Cardiac septum (tissue), 1 donor: ENCODE results near the gene ST3GAL5. TPM values are rescaled to one million over a fixed set of nuclear protein-coding genes. Genes with fewer than 3 reads are reported as not detected.
A peak's percentile ranks its signal among the peaks of the same experiment; 100 is the strongest.

Experiments used
- DNase-seq: peaks from one replicate; pipeline ENCODE4 v3.0.0-alpha.2; 2020; ENCODE audit warnings: low spot score
- intact Hi-C: fragments of 100-400 bp; cut with DNase I; formaldehyde crosslinking; loops from one replicate; pipeline ENCODE4 v1.14.0; 2022
- total RNA-seq: library from RNA; stranded (reverse); fragmentation: NEBNext Ultra II Directional; extraction: Animal tissue kit (Norgen Biotek cat#: 25700); gene quantifications from one replicate; pipeline ENCODE4 v1.2.1, GENCODE V29; 2021
- donor health status: DM: no; HTN: no; CAD: no.

Gene ST3GAL5
- total RNA-seq, 1 donor from 2014 or later = 3.8 TPM

- intact Hi-C loops = no loop called here
- no peak for DNase-seq
Measured at GRCh38 chr2:85819811-85820510, 68.8 kb downstream of the ST3GAL5 start.

DNA sequence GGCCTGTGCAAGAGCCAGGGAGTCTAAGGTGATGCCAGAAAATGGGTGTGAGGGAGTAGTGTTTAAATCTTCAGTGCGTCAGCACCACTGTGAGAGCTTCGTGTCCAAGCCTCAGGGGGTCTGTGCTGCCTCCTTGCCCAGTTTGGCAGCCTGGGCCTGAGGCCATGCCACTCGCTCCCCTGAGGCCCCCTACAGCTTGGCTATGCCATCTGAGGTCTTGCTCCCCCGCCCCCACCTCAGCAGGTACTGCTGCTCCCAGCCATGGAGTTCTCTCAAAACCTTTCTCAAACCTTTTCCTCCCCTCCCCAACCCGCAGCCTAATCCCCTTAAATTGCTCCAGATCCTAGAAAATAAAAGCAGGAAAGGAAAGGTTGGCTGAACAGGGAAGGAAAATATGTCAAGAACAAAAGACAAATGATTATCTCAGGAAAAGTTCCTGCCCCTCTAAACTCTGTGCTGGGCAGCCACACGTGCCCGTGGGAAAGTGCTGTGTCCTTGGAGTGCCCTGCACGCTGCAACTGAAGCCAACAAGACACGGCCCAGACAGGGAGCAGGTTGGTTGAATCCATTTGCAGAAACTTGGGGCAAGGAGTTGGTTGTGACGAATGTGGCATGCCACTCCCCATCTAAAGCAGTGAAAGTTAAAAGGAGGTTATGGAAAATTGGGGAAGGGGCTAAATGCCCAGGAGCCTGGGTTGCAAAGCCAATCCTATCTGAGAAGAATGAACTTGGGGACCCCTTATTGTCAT, 73.8 kb downstream of the ST3GAL5 start:
- intact Hi-C loops = loop anchor here (1.0 to 2.0 kb wide), 3 partner anchors 64 to 178 kb away; no protein-coding TSS in a partner anchor
- DNase-seq = no peak

DNA sequence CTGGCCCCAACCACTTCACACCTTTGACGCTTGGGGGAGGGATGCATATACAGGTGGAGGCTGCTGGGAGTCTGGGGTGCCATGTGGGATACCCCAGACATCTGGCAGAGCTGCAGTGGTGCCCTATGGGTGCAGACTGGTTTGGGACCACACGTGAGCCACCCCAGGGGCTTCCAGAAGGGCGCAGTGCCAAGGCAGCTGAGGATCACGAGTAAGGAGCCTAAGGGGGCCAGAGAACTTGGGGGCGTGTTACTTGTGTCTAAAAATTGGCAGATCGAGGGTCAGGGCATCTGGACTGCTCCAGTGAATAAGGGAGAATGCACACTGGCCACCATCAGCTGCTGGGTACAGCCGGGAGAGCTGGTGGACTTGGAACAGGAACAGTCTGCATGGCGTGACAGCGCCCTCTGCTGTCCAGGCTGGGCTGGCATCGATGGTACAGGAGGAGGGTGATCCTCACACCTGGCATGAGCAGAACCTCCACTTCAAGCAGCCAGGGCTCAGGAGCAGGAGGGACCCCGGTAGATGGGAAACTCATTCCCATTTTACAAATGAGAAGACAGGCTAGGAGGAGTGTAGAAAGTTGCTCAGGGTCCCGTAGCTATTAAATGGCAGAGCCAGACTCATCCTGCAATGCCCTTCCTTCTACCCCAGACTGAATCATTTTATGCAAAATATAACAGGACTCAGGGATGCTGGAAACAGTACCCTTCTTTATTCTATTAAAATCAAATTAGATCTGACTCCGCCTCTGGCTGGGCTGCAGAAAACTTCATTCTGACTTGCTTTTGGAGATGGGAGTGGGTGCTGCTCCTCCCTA, 74.6 kb downstream of the ST3GAL5 start:
- DNase-seq = peak; percentile 95
- intact Hi-C loops = loop anchor here (1.0 to 2.0 kb wide), 3 partner anchors 63 to 177 kb away; no protein-coding TSS in a partner anchor

DNA sequence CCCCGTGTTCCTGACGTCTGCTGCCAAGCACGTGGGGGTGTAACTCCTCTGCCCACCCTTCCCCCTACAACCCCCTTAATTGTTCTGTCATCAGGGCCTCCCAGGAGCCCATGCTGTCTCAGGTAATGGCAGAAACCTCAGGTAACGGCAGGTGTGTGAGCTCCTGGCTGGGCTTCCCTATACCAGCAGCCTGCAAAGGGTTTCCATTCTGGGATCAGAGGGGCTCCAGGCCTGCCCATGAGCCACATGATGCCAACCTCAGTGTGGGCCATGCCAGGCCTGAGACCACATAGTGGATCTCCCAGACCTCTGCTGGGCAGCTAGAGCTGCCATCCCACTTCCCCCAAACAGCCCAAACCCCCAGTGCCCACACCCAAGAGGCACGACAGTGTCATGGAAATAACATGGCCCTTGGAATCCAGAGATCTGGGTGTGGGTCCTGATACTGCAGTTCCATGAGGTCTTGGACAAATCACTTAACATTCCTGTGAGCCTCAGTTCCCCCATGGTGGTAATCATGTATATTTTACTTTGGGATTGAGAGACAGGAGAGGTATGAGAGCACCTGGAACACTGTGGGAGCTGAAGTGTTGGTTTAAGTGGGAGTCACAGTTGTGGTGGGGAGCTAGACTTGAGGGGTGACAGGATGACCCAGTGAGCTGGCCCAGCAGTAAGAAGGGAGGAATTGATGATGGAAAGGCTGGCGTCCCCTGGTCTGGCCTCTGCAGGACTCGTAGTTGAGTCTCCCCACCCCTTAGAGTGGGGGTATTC, 75.4 kb downstream of the ST3GAL5 start:
- DNase-seq = no peak
- intact Hi-C loops = no loop called here

DNA sequence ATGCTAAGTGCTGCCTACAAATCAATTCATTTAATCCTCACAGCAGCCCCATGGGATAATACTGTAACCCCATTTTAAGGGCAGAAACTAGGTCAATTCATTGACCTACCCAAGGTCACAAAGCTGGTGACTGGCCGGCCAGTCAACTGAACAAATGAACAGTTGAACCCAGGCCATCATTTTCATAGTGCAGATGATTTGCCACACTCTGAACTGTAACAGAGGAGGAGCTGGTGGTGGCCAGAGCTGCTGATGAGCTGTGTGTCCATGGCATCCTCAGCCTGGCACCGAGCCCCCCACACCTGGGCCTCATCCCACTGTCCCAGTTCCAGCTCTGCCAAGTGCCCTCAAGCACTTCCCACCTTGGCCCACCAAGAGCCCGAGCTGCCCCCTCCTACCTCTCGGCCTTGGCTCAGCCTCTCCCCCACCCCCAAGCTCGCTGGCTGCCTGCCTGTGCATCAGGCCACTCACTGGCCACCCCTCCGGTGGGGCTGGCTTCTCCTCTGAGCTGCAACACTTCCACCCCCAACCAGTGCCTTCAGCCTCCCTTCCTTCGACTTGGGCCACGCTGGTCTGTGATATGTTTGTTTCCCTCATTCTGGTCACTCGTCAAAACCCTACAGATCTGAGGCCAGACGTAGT, 76.6 kb downstream of the ST3GAL5 start:
- intact Hi-C loops = no loop called here
- no peak for DNase-seq

GRCh38 chr2:85811180-85812093, 77.4 kb downstream of the ST3GAL5 start:
- intact Hi-C loops = no loop called here
- no peak for DNase-seq

DNA sequence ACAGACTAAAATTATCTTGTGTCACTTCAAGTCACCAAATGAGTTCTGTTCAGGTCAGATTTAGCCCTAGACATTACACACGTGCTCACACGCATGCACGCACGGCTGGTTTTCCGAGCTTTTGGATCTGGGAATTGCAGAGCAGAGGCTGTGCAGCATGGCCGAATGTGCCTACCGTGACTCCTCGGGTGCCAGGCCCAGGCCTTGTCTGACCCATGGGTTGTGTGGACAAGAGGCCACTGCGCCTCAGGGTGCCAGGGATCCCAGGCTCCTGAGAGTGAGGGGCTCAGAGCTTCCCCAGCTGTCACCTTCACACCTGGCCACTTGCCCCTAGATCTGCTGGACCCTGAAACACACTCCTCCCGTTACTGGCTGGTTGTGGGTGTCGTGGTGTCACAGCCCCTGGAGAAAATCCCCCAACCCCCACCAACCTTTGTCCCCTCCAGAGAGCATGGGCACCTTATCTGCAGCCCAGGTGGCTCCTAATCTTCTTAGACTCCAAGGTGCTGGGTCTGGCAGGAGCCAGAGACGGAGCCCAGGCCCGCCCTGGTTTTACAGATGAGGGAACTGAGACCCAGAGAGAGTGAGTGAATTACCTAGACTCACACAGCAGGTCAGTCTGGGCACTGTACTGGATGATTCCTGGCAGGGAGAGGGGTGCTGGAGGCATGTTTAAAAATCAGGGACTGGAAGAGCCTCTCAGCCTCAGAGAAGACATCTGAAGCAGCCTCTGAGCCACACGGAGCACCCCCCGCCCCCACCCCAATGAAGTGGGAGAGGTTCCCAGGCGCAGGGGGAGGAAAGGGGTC, 78.2 kb downstream of the ST3GAL5 start:
- peak; percentile 73 for DNase-seq
- intact Hi-C loops = no loop called here

- intact Hi-C loops = no loop called here
- peak; percentile 33 for DNase-seq
Measured at GRCh38 chr2:85807756-85808155, 81.0 kb downstream of the ST3GAL5 start.

GRCh38 chr2:85806358-85807118, 82.3 kb downstream of the ST3GAL5 start:
- peak; percentile 35 for DNase-seq
- intact Hi-C loops = no loop called here

DNA sequence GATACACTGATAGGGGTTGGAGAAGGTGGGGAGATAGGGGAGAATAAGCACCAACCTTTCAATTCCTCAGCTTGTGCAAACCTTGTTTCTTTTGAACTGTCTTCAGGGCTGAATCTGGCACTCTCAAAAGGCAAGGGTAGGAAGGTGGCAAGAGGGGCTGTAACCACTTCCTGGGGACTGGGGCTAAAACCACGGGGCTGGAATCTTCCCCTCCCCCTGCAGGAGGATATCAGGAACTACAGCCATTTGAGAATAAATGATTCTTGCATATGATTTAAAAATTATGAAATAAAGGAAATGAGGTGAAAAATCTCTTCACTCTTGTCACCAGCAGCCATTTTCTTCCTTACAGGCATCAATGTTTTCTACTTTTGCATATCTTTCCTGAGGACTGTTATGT, 84.2 kb downstream of the ST3GAL5 start:
- intact Hi-C loops = no loop called here
- DNase-seq = peak; percentile 22

GRCh38 chr2:85803704-85804425, 84.9 kb downstream of the ST3GAL5 start:
- intact Hi-C loops = no loop called here
- peak; percentile 44 for DNase-seq

DNA sequence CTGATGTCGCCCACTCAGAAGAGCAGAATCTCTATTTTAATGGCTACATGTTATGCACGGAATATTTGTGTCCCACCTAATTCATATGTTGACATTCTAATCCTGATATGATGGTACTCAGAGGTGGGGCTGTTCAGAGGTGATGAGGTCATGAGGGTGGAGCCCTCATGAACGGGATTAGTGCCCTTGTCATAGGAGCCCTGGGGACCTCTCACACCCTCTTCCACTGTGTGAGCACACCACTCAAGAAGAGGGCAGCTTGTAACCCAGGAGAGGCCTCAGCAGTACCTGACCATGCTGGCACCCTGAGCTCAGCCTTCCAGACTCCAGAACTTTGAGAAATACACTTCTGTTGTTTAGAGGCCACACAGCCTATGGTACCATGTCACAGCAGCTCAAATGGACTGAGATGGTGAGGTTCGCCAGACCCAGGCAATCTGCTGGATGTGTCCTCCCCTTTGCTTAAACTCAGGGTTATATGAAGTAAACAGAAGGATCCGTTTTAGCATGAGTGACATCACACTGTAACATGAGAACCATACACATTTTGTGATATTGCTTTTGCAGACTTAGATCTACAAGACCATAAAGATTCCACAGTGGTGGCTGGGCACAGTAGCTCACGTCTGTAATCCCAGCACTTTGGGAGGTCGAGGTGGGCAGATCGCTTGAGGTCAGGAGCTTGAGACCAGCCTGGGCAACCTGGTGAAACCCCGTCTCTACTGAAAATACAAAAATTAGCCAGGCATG, 86.3 kb downstream of the ST3GAL5 start:
- intact Hi-C loops = no loop called here
- peak; percentile 19 for DNase-seq

DNA sequence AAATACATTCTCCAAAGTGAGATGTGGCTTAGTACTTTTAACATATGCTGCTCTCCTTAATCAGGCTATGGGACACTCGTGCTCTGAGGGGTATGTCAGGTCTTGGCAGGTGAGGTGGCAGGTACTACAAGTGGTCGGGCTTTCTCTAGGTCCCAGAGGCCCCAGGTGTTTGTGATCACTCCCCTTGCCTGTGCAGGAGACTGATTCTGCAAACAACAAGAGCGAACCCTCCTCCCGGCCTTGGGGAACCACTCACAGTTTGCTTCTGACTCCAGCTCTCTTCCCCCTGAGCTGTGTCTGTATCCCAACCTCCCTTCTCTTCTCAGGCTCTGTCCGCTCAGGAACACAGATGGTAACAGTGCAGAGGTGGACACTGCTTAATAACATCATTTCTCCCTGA, 86.9 kb downstream of the ST3GAL5 start:
- intact Hi-C loops = no loop called here
- DNase-seq = peak; percentile 33

DNA sequence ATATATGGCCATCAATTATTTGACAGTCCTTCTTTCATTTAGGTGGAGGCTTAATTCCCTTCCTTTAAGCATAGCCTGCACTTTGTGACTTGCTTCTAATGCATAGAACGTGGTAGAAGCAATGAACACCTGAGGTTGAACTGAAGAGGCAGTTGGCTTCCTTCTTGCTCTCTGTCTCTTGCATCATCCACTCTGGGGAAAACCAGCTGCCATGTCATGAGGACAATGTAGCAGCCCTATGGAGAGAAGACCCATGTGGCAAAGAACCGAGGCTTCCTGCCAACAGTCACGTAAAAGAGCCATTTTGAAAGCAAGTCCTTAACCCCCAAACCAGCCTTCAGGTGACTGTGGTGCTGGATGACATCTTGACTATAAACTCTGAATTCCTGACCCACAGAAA, 88.2 kb downstream of the ST3GAL5 start:
- DNase-seq = peak; percentile 27
- intact Hi-C loops = no loop called here
